COLO829 (cell line): Measurements from ENCODE around the gene CEP131.
A peak's percentile ranks its signal among the peaks of the same experiment; 100 is the strongest.
"Not testable (repeated sequence)": the region's sequence is repeated elsewhere in the genome, so short reads cannot be mapped to it uniquely, and the experiment has no call there.

ENCODE experiments used
- DNase-seq: peaks from one replicate; pipeline ENCODE4 v3.0.0; 2012; ENCODE audit warnings: low spot score

The CEP131 gene

GRCh38 chr17:81151278-81151677 is 71.5 kb downstream of the CEP131 start:
- no peak for DNase-seq

- no peak for DNase-seq
Observed at GRCh38 chr17:81150377-81151077, 72.2 kb downstream of the CEP131 start.

GRCh38 chr17:81148986-81149533 is 73.7 kb downstream of the CEP131 start:
- DNase-seq: no peak

GRCh38 chr17:81148571-81148970 is 74.2 kb downstream of the CEP131 start:
- DNase-seq: no peak

- DNase-seq: no peak
Observed at GRCh38 chr17:81147701-81148100, 75.1 kb downstream of the CEP131 start.

DNA sequence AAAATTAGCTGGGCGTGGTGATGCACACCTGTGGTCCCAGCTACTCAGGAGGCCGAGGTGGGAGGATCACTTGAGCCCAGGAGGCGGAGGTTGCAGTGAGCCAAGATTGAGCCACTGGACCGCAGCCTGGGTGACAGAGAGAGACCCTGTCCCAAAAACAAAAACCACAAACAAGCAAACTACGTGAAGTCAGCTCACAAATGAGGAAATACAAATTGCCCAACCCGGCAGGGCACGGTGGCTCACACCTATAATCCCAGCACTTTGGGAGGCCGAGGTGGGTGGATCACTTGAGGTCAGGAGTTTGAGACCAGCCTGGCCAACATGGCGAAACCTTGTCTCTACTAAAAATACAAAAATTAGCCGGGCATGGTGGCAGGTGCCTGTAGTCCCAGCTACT is 76.6 kb downstream of the CEP131 start:
- not testable (repeated sequence) for DNase-seq

DNA sequence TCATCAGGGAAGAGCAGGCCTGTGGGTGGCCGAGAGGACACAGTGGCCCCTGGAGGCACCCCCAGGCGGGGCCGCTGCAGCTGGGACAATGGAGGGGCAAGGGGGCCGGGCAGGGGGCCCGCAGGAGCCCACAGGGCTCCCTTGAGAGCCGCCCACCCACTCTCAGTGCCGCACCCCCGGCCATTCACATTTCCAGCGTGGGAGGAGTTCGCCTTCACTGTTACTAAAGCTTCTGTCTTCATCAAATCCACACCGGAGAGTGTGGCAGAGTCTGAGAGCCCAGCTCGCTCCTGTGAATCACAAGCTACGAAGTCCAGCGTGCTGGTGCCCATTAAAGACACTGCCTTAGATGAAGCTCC is 78.4 kb downstream of the CEP131 start:
- DNase-seq: no peak

- DNase-seq: no peak
Observed at GRCh38 chr17:81143717-81144422, 78.9 kb downstream of the CEP131 start.

DNA sequence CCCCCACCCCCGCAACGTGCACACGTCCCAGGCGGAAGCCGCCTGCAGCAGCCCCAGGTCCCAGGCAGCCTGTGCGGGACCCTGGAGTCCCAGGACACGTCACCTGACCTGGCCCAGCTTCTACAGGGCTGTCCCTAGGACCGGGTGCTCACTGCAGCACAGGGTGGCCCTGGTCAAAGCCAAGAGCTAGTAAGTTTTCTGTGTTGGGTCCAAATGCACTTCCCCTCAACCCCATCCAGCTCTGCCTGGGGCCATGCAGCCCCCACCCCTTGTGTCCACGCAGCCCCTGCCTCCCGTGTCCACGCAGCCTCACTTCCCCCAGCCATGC is 79.6 kb downstream of the CEP131 start:
- DNase-seq: no peak

DNA sequence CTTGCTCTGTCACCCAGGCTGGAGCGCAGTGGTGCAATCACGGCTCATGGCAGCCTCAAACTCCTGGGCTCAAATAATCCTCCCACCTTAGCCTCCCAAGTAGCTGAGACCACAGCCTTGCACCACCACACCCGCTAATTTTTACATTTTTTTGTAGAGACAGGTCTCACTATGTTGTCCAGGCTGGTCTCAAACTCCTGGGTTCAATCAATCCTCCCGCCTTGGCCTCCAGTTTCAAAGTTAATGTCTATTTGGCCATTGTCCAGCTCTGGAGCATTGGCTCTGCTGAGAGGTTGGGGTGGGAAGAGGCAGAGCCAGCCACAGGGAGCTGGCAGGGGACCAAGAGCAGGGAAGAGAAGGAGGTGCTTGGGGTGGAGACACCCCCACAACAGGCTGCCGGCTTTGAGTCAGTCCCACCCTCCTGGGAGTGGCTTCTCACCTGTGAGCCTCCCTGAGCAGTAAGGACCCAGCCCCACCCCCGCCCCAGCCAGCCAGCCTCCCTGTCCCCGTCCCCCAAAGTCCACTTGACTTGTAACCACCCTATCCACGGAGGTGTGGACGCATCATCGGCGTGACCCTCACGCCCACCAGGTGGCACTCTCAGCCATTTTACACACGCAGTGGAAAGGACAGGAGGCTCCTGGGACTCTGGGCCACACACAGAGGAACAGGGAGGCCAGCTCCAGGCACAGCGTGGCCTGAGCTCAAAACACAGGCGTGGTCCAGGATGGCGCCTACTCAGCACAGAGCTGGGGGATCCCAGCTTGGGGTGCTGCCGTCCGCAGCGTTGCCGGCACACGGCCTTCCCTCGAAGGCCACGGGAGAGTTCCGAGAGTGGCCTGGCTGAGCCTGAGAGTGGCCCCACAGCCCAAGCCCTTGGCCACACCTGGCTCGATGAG is 80.2 kb downstream of the CEP131 start:
- DNase-seq: peak; percentile 60

- DNase-seq: no peak
Observed at GRCh38 chr17:81140695-81141094, 82.1 kb downstream of the CEP131 start.

DNA sequence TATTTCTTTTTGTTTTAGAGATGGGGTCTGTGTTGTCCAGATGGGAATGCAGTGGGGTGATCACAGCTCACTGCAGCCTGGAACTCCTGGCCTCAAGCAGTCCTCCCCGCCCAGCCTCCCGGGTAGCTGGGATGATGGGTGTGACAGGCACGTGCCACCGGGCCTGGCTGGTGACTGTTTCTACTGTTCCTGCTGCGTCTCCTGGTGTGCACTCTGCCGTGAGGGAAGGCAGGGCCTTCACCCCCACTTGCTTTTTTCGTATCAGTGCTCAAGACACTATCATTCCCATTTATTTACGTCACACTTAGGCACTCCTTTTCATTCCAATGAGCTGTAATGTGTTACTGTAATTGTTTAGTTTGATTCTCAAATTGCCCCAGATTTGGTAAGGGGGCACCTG is 82.7 kb downstream of the CEP131 start:
- no peak for DNase-seq
